Thoracic aorta (tissue), 2 donors: ENCODE results near the gene BCL11B. TPM values are rescaled to one million over a fixed set of nuclear protein-coding genes. Genes with fewer than 3 reads are reported as not detected.

Experiments used
- ATAC-seq: fragments of 150-250 bp; one replicate; pipeline ENCODE4 v1.8.0; 2017; ENCODE audit warnings: low read depth; ENCODE audit not compliant: insufficient number of reproducible peaks, low FRiP score
- DNase-seq: peaks from one replicate; pipeline ENCODE4 v3.0.0-alpha.2; 2020; ENCODE audit warnings: low spot score
- H3K27ac ChIP-seq, 2 donors: fragments of 200-600 bp; sonication (generic); 1 replicate in 1 of 2; 2 replicates in 1 of 2; pipeline ENCODE4 v1.5.1; 2016; ENCODE audit warnings: mild to moderate bottlenecking in 2 of 2, moderate library complexity in 2 of 2
- H3K27me3 ChIP-seq: fragments of 200-600 bp; sonication (generic); replicated peaks from 2 replicates; pipeline ENCODE4 v1.6.0; 2016; ENCODE audit warnings: mild to moderate bottlenecking; ENCODE audit not compliant: insufficient read depth
- H3K36me3 ChIP-seq: fragments of 200-600 bp; sonication (generic); one replicate; pipeline ENCODE4 v1.5.1; 2016
- H3K4me1 ChIP-seq, 2 donors: fragments of 200-600 bp; sonication (generic); 1 replicate in 1 of 2; 2 replicates in 1 of 2; pipeline versions ENCODE4 v1.5.1 to v1.6.0; 2016; ENCODE audit warnings: low read depth in 2 of 2, mild to moderate bottlenecking in 1 of 2; ENCODE audit not compliant: control insufficient read depth in 1 of 2
- H3K4me3 ChIP-seq: fragments of 200-600 bp; sonication (generic); 2 replicates; pipeline ENCODE4 v1.5.1; 2016; ENCODE audit warnings: mild to moderate bottlenecking
- H3K9me3 ChIP-seq: fragments of 200-600 bp; sonication (generic); 2 replicates; pipeline ENCODE4 v1.5.1; 2016
- total RNA-seq, 2 donors: library from RNA; depleted of rRNA; stranded (reverse); fragments of >200 nt; gene quantifications; one replicate each; pipeline versions ENCODE4 v1.1.0 to v1.2.3, GENCODE V29; 2016
- TF ChIP-seq, protein P1 (sequence below): fragments of 200-600 bp; sonication (generic); IDR thresholded peaks from one replicate; pipeline ENCODE4 v1.5.1; 2019; ENCODE audit warnings: antibody characterized with exemption

Gene BCL11B
- total RNA-seq, 2 donors from 2014 or later: 0.92 to 6.2 TPM

DNA sequence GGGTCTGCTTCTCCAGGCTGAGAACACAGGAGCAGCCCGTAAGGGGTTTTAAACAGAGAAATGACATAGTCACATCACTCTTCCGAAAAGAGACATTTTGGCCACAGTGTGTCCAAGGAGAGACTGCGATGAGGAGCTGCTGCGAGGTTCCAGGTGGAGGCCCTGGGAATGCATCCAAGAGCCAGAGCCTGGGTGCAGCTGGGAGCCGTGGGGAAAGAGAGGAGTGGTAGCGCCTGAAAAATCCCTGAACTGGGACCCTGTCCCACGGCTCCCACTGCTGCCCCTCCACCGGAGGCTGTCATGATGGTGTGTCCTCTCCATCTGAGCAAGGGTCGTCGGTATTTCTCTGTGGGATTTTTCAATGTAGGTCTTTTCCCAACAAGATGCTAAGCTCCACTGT is 146.9 kb downstream of the BCL11B start:
- DNase-seq: no peak
- TF ChIP-seq, protein P1, sequence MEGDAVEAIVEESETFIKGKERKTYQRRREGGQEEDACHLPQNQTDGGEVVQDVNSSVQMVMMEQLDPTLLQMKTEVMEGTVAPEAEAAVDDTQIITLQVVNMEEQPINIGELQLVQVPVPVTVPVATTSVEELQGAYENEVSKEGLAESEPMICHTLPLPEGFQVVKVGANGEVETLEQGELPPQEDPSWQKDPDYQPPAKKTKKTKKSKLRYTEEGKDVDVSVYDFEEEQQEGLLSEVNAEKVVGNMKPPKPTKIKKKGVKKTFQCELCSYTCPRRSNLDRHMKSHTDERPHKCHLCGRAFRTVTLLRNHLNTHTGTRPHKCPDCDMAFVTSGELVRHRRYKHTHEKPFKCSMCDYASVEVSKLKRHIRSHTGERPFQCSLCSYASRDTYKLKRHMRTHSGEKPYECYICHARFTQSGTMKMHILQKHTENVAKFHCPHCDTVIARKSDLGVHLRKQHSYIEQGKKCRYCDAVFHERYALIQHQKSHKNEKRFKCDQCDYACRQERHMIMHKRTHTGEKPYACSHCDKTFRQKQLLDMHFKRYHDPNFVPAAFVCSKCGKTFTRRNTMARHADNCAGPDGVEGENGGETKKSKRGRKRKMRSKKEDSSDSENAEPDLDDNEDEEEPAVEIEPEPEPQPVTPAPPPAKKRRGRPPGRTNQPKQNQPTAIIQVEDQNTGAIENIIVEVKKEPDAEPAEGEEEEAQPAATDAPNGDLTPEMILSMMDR: no peak
- Histone ChIP-seq H3K27ac (no peak overlapping the region), H3K4me1 (peaks cover 0 to 9% of the 10 kb centered on the region in 2 donors), H3K36me3 (no peaks in the 10 kb centered on the region), H3K27me3 (no peaks in the 10 kb centered on the region), H3K9me3 (no peaks in the 10 kb centered on the region), H3K4me3 (no peak overlapping the region)
- ATAC-seq: no peak

- peaks cover 0 to 9% of the 10 kb centered on the region in 2 donors for H3K4me1 ChIP-seq
- no peaks in the 10 kb centered on the region for H3K9me3 ChIP-seq
- DNase-seq (no peak), ATAC-seq (no peak)
- no peaks in the 10 kb centered on the region for H3K27me3 ChIP-seq
- TF ChIP-seq, protein P1: no peak
- no peak overlapping the region for H3K4me3 ChIP-seq
- no peaks in the 10 kb centered on the region for H3K36me3 ChIP-seq
- no peak overlapping the region for H3K27ac ChIP-seq
Measured at GRCh38 chr14:99124482-99125105, 147.4 kb downstream of the BCL11B start.

GRCh38 chr14:99123208-99123870 is 148.7 kb downstream of the BCL11B start:
- Histone ChIP-seq H3K4me1 (peaks cover 0 to 9% of the 10 kb centered on the region in 2 donors), H3K9me3 (no peaks in the 10 kb centered on the region), H3K4me3 (no peak overlapping the region), H3K27ac (no peak overlapping the region), H3K36me3 (no peaks in the 10 kb centered on the region), H3K27me3 (peaks cover 7% of the 10 kb centered on the region)
- DNase-seq (no peak), ATAC-seq (no peak)
- TF ChIP-seq, protein P1: no peak

DNA sequence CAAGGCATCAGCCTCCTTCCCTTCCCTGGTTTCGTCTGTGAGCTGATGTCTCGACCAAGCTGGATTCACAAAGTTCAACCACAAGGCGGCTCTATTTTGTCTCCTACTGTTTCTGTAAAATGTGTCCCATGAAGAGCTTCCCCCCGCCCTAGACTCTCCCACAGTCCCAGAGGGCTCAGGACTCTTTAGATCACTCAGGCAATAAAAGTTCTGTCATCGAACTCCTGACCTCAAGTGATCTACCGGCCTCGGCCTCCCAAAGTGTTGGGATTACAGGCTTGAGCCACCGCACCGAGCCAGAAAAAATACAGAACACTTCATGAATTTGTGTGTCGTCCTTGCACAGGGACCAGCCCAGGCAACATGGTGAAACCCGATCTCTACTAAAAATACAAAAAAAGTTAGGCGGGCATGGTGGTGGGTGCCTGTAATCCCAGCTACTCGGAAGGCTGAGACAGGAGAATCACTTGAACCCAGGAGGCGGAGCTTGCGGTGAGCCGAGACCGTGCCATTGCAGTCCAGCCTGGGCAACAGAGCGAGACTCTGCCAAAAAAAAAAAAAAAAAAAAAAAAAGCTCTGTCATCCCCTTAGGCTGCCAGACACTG is 149.4 kb downstream of the BCL11B start:
- TF ChIP-seq, protein P1: no peak
- no peak overlapping the region for H3K27ac ChIP-seq
- peaks cover 0 to 5% of the 10 kb centered on the region in 2 donors for H3K4me1 ChIP-seq
- H3K36me3 ChIP-seq: no peaks in the 10 kb centered on the region
- DNase-seq (no peak), ATAC-seq (no peak)
- H3K4me3 ChIP-seq: no peak overlapping the region
- no peaks in the 10 kb centered on the region for H3K9me3 ChIP-seq
- peaks cover 7% of the 10 kb centered on the region for H3K27me3 ChIP-seq

- H3K4me1 ChIP-seq: no peaks in the 10 kb centered on the region
- no peak for DNase-seq
- TF ChIP-seq, protein P1: no peak
- peaks cover 7% of the 10 kb centered on the region for H3K27me3 ChIP-seq
- no peaks in the 10 kb centered on the region for H3K36me3 ChIP-seq
- H3K27ac ChIP-seq: no peak overlapping the region
- H3K4me3 ChIP-seq: no peak overlapping the region
- ATAC-seq: no peak
- H3K9me3 ChIP-seq: no peaks in the 10 kb centered on the region
Measured at GRCh38 chr14:99121319-99121875, 150.6 kb downstream of the BCL11B start.
